Nephron (organoid): ENCODE data around the gene UMOD.

Source experiments
- H3K27ac Mint-ChIP-seq, 3 experiments: 2 replicates each; pipeline ENCODE4 v1.8.0; 2020; ENCODE audit warnings: mixed read lengths in 3 of 3, mild to moderate bottlenecking in 2 of 3, moderate library complexity in 1 of 3
- H3K27me3 Mint-ChIP-seq: 2 replicates; pipeline ENCODE4 v1.8.0; 2021; ENCODE audit warnings: low read depth, mild to moderate bottlenecking, moderate library complexity, mixed read lengths
- H3K36me3 Mint-ChIP-seq: 2 replicates; pipeline ENCODE4 v1.8.0; 2020; ENCODE audit warnings: low read depth, mixed read lengths
- H3K4me1 Mint-ChIP-seq: 2 replicates; pipeline ENCODE4 v1.8.0; 2020; ENCODE audit warnings: mixed read lengths
- H3K4me3 Mint-ChIP-seq, 3 experiments: 2 replicates each; pipeline ENCODE4 v1.8.0; 2020; ENCODE audit warnings: mild to moderate bottlenecking in 3 of 3, mixed read lengths in 3 of 3, moderate library complexity in 2 of 3
- H3K9me3 Mint-ChIP-seq: 2 replicates; pipeline ENCODE4 v1.8.0; 2020; ENCODE audit warnings: mixed read lengths
- TF ChIP-seq, protein P1 (sequence below), 3 experiments: fragments of 200-600 bp; sonication (generic); IDR thresholded peaks; one replicate each; pipeline ENCODE4 v1.5.0; 2021; ENCODE audit warnings: antibody characterized with exemption in 3 of 3; ENCODE audit not compliant: unreplicated experiment in 3 of 3

Gene UMOD

GRCh38 chr16:20333120-20333519 is 19.4 kb downstream of the UMOD start:
- Mint-ChIP-seq H3K4me3 (no peak overlapping the region), H3K9me3 (no peaks in the 10 kb centered on the region), H3K4me1 (no peaks in the 10 kb centered on the region), H3K27me3 (peaks cover 27% of the 10 kb centered on the region), H3K27ac (no peak overlapping the region), H3K36me3 (no peaks in the 10 kb centered on the region)
- TF ChIP-seq, protein P1, sequence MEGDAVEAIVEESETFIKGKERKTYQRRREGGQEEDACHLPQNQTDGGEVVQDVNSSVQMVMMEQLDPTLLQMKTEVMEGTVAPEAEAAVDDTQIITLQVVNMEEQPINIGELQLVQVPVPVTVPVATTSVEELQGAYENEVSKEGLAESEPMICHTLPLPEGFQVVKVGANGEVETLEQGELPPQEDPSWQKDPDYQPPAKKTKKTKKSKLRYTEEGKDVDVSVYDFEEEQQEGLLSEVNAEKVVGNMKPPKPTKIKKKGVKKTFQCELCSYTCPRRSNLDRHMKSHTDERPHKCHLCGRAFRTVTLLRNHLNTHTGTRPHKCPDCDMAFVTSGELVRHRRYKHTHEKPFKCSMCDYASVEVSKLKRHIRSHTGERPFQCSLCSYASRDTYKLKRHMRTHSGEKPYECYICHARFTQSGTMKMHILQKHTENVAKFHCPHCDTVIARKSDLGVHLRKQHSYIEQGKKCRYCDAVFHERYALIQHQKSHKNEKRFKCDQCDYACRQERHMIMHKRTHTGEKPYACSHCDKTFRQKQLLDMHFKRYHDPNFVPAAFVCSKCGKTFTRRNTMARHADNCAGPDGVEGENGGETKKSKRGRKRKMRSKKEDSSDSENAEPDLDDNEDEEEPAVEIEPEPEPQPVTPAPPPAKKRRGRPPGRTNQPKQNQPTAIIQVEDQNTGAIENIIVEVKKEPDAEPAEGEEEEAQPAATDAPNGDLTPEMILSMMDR (IDR thresholded peaks at IDR 0.05; ENCODE audit: unreplicated experiment in 3 of 3) = no peak

DNA sequence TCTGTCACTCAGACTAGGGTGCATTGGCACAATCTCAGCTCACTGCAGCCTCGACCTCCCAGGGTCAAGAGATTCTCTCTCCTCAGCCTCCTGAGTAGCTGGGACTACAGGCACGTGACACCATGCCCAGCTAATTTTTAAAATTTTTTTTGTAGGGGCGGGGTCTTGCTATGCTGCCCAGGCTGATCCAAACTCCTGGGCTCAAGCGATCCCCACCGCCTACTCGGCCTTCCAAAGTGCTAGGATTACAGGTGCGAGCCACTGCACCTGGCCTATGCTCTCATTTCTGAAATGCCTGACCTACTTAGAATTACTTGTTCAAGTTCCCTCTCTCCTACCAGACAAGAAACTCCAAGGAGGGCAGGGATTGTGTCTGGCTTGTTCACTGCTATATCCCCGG is 20.1 kb downstream of the UMOD start:
- Mint-ChIP-seq H3K4me3 (no peak overlapping the region), H3K27ac (no peak overlapping the region), H3K27me3 (peaks cover 22% of the 10 kb centered on the region), H3K36me3 (no peaks in the 10 kb centered on the region), H3K4me1 (no peaks in the 10 kb centered on the region), H3K9me3 (no peaks in the 10 kb centered on the region)
- TF ChIP-seq, protein P1 (IDR thresholded peaks at IDR 0.05; ENCODE audit: unreplicated experiment in 3 of 3) = no peak

DNA sequence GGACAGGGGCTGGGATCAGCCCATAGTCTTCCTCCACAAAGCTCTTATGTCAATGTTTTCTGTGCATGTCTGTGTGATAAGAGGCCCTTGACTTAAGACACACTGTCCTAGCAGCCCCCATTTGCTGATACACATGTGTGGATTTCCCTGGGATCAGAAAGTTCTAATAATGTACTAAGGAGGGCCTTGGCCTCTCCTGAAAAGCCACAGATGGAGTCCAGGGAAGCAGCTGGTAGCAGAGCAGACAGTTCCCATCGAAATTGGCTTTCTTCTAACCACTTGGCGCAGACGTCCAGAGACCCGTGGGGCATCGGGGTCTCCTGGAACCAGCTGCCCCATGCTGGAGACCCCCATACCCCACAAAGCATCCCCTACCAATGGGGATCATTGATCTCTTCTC is 20.9 kb downstream of the UMOD start:
- peaks cover 21% of the 10 kb centered on the region for H3K27me3 Mint-ChIP-seq
- H3K9me3 Mint-ChIP-seq = no peaks in the 10 kb centered on the region
- no peaks in the 10 kb centered on the region for H3K36me3 Mint-ChIP-seq
- no peak overlapping the region for H3K4me3 Mint-ChIP-seq
- H3K27ac Mint-ChIP-seq = no peak overlapping the region
- TF ChIP-seq, protein P1 (IDR thresholded peaks at IDR 0.05; ENCODE audit: unreplicated experiment in 3 of 3) = no peak
- H3K4me1 Mint-ChIP-seq = no peaks in the 10 kb centered on the region

- no peaks in the 10 kb centered on the region for H3K9me3 Mint-ChIP-seq
- H3K27ac Mint-ChIP-seq = no peak overlapping the region
- peaks cover 16% of the 10 kb centered on the region for H3K27me3 Mint-ChIP-seq
- TF ChIP-seq, protein P1 (IDR thresholded peaks at IDR 0.05; ENCODE audit: unreplicated experiment in 3 of 3) = no peak
- H3K4me1 Mint-ChIP-seq = no peaks in the 10 kb centered on the region
- H3K4me3 Mint-ChIP-seq = no peak overlapping the region
- H3K36me3 Mint-ChIP-seq = no peaks in the 10 kb centered on the region
Measured at GRCh38 chr16:20329392-20330138, 22.9 kb downstream of the UMOD start.

DNA sequence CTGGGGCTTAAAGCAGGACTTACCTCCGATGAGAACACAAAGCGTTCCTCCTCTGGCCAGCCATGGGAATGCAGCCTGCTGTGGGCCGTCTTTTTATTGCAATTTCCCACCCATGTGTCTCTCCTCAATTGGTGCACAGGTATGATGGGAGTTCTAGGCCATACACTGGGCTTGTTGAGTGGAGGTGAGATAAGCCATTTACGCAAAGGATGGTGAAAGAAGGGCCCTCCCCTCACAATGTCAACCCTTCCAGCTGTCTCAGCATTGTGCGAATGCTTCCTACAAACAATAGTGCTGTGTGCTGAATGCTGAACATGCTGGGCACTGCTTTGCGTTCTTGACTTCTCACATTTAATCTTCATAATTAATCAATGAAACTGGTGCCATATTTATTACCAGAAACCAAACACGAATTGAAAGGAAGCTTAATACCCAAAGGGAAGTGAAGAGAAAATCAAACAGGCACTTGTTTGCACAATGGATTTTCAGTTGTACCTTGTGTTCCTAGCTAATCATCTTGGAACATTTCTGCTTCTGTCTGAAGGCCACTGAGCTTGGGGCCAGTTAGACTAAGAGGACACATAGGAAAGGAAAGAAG is 25.0 kb downstream of the UMOD start, which contains the start of gene GP2:
Gene GP2 (minus strand): TSS at position 70 of the 598 bp plus-strand sequence. CDS start 1,082 bp downstream, outside the sequence.
- Mint-ChIP-seq H3K4me3 (no peak within 1 kb of the TSS), H3K27me3 (peaks cover 16% of the 10 kb centered on the region), H3K27ac (no peak within 1 kb of the TSS), H3K4me1 (no peaks in the 10 kb centered on the region), H3K36me3 (no peaks in the 10 kb centered on the region), H3K9me3 (no peaks in the 10 kb centered on the region)
- TF ChIP-seq, protein P1 (IDR thresholded peaks at IDR 0.05; ENCODE audit: unreplicated experiment in 3 of 3) = no peak
